ENCODE measurements around the gene NOS1.

DNA sequence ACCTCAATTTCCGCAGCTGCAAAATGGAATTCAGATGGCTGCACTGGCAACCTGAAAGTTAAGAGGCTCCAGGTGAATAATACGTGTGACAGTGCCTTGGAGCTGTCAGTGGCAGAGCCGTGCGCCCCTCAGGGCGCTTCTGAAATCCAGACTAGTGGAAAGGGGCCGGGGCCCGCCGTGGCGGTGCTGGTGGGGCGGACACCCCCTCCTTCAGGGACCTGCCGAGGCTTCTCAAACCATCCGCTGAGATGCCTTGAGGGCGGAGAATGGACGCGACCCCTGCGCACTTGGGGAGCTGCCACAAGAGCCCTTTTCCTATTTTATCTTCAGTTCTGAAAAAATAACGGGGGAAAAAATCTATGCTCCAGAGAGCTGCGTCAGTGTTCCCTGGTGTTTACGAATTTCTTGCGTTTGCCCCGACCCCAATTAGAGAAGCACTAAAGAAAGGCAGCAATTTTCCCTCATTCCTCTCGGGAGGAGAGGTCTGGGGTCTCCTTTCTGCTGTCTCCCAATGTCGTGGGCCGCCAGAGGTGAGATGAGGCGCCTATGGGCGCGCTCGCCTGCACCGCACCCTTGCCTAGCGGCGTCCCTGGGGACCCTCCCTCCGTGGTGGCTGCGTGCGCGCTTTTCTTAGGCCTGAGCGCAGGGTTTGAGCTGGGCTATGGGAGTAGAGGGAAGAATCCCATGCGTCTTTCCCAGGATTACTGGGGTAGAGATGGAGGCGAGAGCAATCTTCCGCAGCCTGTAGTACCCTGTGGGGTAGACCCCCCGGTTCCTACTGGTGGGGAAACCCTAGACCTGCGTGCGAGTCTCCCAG, 2.2 kb downstream of the NOS1 start:
- TF ChIP-seq CTCF (IDR thresholded peaks at IDR 0.05): no peak
- TF ChIP-seq EZH2phosphoT487 (IDR thresholded peaks at IDR 0.05): no peak
